Measurements from ENCODE around the gene OPCML.

Gene OPCML

GRCh38 chr11:132921597-132921996 is 610.7 kb downstream of the OPCML start:
- H3K4me3 ChIP-seq (ENCODE audit: low read length, poor library complexity, severe bottlenecking) = no peak overlapping the region
- no peaks in the 10 kb centered on the region for H4K20me1 ChIP-seq (ENCODE audit: insufficient read depth, low read length, poor library complexity, severe bottlenecking)
- H3K4me2 ChIP-seq (ENCODE audit: low read depth, low read length, poor library complexity, severe bottlenecking) = no peak overlapping the region
- no peaks in the 10 kb centered on the region for H3F3A ChIP-seq (ENCODE audit: low read depth)
- peaks cover 4% of the 10 kb centered on the region; the same call in 1 of the 2 replicates for H3K9me3 ChIP-seq (ENCODE audit: insufficient read depth, low read depth, low read length)
- no peak overlapping the region for H2AFZ ChIP-seq (ENCODE audit: low read length)
- no peaks in the 10 kb centered on the region for H3K4me1 ChIP-seq (ENCODE audit: insufficient read depth, low read length, poor library complexity, severe bottlenecking)
- H3K27me3 ChIP-seq (ENCODE audit: insufficient read depth, low read length, poor library complexity, severe bottlenecking) = no peaks in the 10 kb centered on the region
- H3K9ac ChIP-seq (ENCODE audit: low read depth, low read length, poor library complexity, severe bottlenecking) = no peak overlapping the region
- no peaks in the 10 kb centered on the region for H3K36me3 ChIP-seq (ENCODE audit: insufficient read depth, low read length)
- H3K9me2 ChIP-seq (replicated peaks; ENCODE audit: low read depth, low read length) = no peaks in the 10 kb centered on the region
- H3K79me2 ChIP-seq (ENCODE audit: insufficient read depth, low read length) = no peaks in the 10 kb centered on the region
- TF ChIP-seq CTCF (conservative IDR thresholded peaks at IDR 0.05; ENCODE audit: low read length) = no peak
- no peak for TF ChIP-seq EZH2phosphoT487 (IDR thresholded peaks at IDR 0.05; ENCODE audit: borderline replicate concordance)

GRCh38 chr11:132920451-132921096 is 611.7 kb downstream of the OPCML start:
- H3K9ac ChIP-seq (ENCODE audit: low read depth, low read length, poor library complexity, severe bottlenecking) = no peak overlapping the region

GRCh38 chr11:132914600-132914999 is 617.7 kb downstream of the OPCML start:
- H3K27me3 ChIP-seq (ENCODE audit: insufficient read depth, low read length, poor library complexity, severe bottlenecking) = no peaks in the 10 kb centered on the region

More at GRCh38 chr11:132920451-132921096, 611.7 kb downstream of the OPCML start:
- H3K27me3 ChIP-seq (ENCODE audit: insufficient read depth, low read length, poor library complexity, severe bottlenecking) = no peaks in the 10 kb centered on the region
- no peak overlapping the region for H2AFZ ChIP-seq (ENCODE audit: low read length)
- H3K79me2 ChIP-seq (ENCODE audit: insufficient read depth, low read length) = no peaks in the 10 kb centered on the region
- H3K4me1 ChIP-seq (ENCODE audit: insufficient read depth, low read length, poor library complexity, severe bottlenecking) = no peaks in the 10 kb centered on the region
- no peaks in the 10 kb centered on the region for H3F3A ChIP-seq (ENCODE audit: low read depth)
- no peaks in the 10 kb centered on the region for H4K20me1 ChIP-seq (ENCODE audit: insufficient read depth, low read length, poor library complexity, severe bottlenecking)
- no peak overlapping the region for H3K4me2 ChIP-seq (ENCODE audit: low read depth, low read length, poor library complexity, severe bottlenecking)
- H3K9me2 ChIP-seq (replicated peaks; ENCODE audit: low read depth, low read length) = no peaks in the 10 kb centered on the region
- H3K4me3 ChIP-seq (ENCODE audit: low read length, poor library complexity, severe bottlenecking) = no peak overlapping the region
- no peaks in the 10 kb centered on the region for H3K36me3 ChIP-seq (ENCODE audit: insufficient read depth, low read length)
- no peaks in the 10 kb centered on the region; the same call in 1 of the 2 replicates for H3K9me3 ChIP-seq (ENCODE audit: insufficient read depth, low read depth, low read length)
- TF ChIP-seq EZH2phosphoT487 (IDR thresholded peaks at IDR 0.05; ENCODE audit: borderline replicate concordance) = no peak
- TF ChIP-seq CTCF (conservative IDR thresholded peaks at IDR 0.05; ENCODE audit: low read length) = no peak

More at GRCh38 chr11:132914600-132914999, 617.7 kb downstream of the OPCML start:
- Histone ChIP-seq H3K4me1 (ENCODE audit: insufficient read depth, low read length, poor library complexity, severe bottlenecking) (no peaks in the 10 kb centered on the region), H4K20me1 (ENCODE audit: insufficient read depth, low read length, poor library complexity, severe bottlenecking) (no peaks in the 10 kb centered on the region), H2AFZ (ENCODE audit: low read length) (no peak overlapping the region), H3K9ac (ENCODE audit: low read depth, low read length, poor library complexity, severe bottlenecking) (no peak overlapping the region), H3F3A (ENCODE audit: low read depth) (no peaks in the 10 kb centered on the region), H3K4me3 (ENCODE audit: low read length, poor library complexity, severe bottlenecking) (no peak overlapping the region), H3K36me3 (ENCODE audit: insufficient read depth, low read length) (no peaks in the 10 kb centered on the region), H3K9me2 (replicated peaks; ENCODE audit: low read depth, low read length) (no peaks in the 10 kb centered on the region), H3K79me2 (ENCODE audit: insufficient read depth, low read length) (no peaks in the 10 kb centered on the region), H3K4me2 (ENCODE audit: low read depth, low read length, poor library complexity, severe bottlenecking) (no peak overlapping the region), H3K9me3 (ENCODE audit: insufficient read depth, low read depth, low read length) (no peaks in the 10 kb centered on the region)
- no peak for TF ChIP-seq CTCF (conservative IDR thresholded peaks at IDR 0.05; ENCODE audit: low read length)
- no peak for TF ChIP-seq EZH2phosphoT487 (IDR thresholded peaks at IDR 0.05; ENCODE audit: borderline replicate concordance)
